ENCODE data around the gene FBXL14.

DNA sequence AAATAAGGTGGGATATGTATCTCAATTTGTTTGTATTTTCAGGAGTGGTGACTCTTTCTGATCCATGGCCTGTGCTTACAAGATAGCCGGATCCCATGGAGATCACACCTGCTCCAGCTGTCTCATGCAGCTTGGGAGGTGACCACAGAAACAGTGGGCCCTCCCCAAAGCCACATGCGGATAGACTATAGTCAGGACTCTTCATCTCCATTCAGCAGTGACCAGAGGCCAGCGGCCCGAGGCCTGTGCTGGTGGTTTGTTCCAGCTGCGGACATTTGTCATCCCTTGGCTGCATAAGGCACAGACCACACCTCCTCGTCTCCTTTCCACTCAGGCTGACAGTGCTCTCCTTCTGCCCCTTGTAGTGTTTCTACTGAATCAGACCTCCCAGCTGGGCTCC lies 20.0 kb upstream of the FBXL14 start:
- no peak for TF ChIP-seq POLR2A (IDR thresholded peaks at IDR 0.05)
- TF ChIP-seq, protein P1, sequence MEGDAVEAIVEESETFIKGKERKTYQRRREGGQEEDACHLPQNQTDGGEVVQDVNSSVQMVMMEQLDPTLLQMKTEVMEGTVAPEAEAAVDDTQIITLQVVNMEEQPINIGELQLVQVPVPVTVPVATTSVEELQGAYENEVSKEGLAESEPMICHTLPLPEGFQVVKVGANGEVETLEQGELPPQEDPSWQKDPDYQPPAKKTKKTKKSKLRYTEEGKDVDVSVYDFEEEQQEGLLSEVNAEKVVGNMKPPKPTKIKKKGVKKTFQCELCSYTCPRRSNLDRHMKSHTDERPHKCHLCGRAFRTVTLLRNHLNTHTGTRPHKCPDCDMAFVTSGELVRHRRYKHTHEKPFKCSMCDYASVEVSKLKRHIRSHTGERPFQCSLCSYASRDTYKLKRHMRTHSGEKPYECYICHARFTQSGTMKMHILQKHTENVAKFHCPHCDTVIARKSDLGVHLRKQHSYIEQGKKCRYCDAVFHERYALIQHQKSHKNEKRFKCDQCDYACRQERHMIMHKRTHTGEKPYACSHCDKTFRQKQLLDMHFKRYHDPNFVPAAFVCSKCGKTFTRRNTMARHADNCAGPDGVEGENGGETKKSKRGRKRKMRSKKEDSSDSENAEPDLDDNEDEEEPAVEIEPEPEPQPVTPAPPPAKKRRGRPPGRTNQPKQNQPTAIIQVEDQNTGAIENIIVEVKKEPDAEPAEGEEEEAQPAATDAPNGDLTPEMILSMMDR (IDR thresholded peaks at IDR 0.05), result no peak
